OCI-M2 (cell line): ENCODE data around the gene CA5B.
"Not testable (repeated sequence)": the region's sequence is repeated elsewhere in the genome, so short reads cannot be mapped to it uniquely, and the experiment has no call there.

Experiments used
- DNase-seq: peaks from one replicate; lab custom pipeline; 2025; ENCODE audit not compliant: unreplicated experiment; lab: John Stamatoyannopoulos, UW

CA5B gene

DNA sequence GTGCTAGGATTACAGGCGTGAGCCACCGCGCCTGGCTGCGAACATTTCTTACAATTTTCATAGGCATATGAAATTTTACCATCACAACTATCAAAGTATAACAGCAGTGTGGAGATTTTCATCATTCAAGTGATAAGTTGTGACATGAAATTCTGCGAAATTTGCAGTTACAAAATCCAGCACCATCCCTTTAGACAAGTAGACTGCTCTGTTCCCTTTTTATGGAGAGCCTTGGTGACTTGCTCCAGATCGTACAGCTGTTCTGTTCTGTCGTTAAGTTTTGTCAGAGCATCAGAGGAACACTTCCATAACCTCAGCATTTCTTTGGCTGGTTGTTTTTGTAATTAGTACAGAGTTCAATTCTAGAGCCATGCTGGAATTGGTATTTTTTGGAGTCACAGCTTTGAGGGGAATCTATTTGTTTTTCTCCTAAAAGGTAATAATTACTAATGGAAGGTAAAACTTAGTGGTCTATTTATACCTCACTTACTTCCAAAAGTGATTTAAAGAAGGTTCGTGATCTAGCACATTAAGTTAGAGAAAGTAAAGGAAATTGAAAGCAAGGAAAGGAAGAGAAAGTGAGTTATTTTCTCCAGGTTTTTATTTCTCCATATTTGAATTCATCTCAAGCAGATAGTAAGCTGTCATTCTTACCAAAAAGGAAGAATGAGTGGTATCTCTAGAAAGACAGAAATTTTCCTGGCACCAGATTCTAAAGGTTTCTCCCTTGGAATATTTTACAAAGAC lies 74.3 kb downstream of the CA5B start:
- DNase-seq, result no peak

DNA sequence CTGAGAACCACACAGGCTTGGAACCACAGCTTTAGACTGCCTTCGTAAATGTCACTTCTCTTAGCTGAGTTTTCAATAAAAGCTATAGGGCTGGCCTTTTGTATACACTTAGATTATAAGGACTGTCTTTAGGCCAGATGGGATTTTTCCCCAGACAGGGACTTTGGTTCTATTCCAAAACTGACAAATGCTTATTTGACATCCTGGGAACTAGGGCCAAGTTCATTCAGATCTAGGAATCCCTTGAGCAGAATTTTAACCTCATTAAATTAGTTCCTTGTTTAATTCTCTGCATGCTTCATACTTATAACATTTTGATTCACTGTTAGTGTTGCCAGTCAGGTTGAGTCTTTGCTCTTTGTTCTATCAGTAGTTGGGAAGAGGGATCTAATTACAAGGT lies 75.3 kb downstream of the CA5B start:
- no peak for DNase-seq

DNA sequence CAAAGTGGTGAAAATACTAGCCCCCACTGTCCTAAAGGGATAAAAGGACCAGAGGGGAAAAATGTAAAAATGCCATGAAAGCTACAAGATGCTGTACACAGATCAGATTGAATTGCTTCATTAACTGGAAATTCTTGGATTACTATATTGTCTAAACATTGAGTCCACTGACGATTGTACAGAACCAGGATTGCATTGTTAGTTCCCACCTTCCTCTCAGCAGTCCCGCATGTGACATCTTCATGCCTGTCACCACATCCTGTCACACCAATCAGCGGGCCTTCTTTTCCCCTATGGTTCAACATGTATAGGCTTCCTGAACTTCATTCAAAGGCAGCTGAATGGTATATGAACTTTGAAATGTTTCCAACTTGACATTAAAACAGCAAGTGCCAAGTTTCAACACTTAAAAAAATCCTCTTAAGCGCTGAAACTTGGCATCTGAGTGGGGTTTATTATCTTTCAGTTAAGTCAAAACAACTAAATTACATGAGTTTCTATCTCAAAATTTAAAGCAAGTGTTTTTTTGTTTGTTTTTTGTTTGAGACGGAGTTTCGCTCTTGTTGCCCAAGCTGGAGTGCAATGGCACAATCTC lies 76.8 kb downstream of the CA5B start:
- no peak for DNase-seq

DNA sequence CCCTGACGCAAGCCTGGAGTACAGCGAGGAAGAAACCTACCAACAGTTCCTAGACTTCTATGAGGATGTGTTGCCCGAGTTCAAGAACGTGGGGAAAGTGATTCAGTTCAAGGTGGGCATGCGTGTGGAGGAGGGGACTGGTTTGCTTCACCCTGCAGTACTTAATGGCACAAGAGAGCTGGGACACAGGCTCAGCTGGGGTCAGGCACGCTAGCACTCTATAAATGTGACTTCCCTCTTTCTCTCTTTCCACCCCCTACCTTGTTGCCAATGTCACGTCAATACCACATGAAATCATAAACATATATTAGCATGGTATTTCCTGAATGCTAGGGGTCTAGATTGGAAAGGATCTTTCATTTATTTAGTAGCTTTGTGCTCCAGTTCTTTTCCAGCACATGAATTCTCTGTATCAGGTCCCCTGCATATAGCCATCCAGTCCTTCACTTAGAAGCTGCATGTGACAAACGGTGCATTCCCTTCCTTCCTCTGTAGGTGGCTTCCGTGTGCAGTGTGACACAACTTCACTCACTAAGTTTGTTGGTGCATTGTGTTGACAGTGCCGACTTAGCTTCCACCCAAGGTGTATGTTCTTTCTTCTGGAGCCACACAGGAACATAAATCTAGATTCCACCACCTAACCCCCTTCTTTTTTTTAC lies 77.8 kb downstream of the CA5B start:
- DNase-seq, result no peak

DNA sequence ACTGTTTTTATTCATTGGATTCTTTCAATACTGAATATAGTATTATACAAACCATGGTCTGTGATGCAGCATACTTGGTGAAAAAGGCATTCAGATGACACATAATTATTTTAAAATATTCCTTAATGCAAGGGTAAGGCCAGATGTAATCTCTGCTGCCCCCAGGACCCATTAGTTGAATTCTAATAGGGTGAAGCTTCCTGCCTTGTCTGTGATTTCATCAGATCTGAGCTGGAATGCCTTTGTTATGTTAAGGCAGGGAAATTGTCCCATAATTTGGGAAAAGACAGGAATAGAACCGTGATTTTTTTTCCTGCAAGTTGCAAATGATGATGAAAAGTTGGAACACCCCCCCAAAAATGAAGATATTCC lies 78.4 kb downstream of the CA5B start:
- DNase-seq, result no peak

DNA sequence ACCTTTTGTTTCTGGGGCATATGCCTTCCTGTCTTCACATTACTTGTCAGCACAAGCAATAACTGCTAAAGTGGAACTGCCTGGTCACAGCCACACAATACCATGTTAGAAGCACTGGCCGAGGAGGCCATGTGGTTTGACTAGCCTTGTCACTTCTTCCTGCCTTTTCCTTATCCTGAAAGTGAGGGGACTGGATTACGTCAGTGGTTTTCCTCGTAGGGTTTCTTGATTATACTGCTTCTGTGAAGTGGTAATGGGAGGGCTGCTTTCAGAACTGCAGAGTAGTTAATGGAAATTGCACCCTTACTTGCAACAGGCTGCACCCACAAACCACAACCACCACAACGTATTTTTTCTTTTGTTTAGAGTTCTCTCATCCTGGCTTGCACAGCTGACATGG lies 78.8 kb downstream of the CA5B start:
- DNase-seq, result no peak

DNA sequence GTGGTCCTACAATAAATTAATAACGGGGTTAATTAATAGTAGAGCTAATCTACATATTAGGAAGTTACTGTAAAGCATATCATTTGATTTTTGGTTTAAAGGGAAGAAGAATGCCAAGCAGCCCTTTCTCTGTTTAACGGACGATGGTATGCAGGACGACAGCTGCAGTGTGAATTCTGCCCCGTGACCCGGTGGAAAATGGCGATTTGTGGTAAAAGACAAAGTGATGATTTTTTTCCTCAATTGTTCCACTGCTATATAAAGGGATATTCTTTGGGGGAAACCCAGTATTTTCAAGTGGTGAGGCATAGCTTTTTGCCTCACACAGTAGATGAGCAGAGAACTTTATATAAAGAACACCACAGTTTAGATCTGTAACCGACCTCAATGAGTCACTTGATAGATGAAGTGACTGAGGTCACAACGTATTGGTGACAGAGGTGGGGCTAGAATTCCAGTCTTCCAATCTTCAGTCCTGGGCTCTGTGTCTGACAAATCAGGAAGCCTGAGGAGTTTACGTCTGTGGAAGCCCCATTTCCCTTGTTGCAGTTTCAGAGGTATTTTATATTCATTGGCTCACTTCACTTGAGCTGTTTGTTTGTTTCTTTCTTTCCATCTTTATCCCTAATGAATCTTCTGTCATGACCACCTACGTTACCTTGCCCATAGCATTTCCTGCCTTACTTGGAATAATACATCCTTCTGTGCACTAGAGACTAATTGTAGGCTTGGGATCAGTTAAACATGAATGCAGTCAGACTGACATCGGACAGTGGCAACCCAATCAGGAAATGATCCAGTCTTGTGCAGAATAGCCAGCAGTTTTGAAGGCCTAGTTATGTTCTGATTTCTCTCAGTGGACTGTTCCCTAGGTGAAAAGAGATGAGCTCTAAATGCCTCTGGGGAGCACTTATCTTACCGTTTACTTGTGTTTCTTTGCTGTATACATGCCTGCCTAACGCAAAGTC lies 82.3 kb downstream of the CA5B start:
- no peak for DNase-seq

DNA sequence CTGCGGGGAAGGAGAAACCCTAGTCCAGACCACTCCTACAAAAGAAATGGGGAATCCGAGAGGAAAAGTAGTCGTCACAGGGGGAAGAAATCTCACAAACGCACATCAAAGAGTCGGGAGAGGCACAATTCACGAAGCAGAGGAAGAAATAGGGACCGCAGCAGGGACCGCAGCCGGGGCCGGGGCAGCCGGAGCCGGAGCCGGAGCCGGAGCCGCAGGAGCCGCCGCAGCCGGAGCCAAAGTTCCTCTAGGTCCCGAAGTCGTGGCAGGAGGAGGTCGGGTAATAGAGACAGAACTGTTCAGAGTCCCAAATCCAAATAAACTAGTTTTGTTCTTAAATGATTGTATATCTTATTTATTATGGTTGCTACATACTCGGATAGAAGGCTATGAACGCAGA lies 84.9 kb downstream of the CA5B start:
- no peak for DNase-seq

DNA sequence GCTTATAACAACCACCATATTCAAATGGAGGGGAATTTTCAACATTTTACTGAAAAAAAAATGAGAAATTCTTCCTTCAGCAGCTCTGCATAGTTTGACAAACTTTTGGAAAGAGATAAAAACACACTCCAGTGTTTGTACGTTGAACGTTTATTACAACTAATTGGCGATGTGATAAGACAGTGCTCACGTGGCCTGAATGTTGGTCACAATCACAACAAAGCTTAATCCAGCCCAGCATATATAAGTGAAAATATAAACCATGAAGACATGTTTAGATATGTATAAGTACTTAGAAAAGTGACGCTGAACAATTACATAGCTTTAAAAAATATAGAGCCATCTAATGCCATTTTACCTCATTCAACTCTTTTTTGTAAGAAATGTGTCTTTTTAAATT lies 87.9 kb downstream of the CA5B start:
- no peak for DNase-seq

DNA sequence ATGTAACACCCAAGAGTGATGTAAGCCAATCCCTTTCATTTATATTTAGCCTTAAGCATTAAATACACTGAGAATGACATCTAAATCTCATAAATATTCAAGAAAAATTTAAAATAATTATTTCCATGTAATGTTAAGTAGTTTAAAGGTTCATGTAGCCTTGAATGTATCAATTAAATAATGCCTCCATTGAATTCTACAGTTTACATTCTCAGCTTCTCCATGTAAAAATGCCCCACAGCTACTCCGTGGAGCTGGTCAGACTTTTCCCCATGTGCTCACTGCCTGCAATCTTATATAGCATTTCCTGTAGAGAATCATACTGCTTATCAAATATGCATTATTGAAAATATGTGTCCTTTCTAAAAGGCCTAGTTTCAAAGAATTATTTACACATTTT lies 91.1 kb downstream of the CA5B start:
- no peak for DNase-seq

DNA sequence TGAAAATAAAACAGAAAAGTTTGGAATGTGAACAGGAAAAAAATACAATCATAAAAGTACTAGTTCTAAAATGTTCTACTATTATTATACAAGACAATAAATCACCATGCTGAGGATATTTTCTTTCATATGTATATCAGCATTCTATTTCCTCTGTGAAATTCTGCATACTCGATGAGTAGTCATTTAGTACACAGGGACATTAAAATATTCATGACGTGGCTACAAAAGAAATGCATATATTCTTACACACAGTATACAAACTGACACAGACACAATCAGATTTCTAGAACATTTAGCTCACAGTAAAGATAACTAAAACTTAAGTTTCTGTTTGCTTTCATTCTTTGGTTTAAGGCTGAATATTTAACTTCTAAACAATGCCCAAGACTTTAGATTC lies 93.3 kb downstream of the CA5B start:
- not testable (repeated sequence) for DNase-seq

DNA sequence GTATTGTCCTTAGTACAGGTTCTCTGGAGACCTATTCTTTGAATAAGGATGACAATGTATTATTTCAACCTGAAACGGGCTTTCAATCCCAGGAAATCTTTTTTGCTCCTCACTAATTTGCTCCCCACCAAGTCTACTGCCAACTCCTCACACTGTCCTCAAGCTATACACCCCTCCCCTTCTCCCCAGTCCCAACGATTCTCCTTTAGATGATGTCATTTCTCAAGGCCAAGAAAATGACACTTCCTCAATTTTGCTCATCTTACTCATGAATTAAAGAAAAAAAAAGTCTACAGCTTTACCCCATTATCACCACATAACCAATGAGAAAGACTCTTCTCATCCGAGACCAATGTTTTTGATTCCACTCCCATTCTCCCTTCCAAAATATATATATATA lies 96.0 kb downstream of the CA5B start:
- DNase-seq, result no peak

DNA sequence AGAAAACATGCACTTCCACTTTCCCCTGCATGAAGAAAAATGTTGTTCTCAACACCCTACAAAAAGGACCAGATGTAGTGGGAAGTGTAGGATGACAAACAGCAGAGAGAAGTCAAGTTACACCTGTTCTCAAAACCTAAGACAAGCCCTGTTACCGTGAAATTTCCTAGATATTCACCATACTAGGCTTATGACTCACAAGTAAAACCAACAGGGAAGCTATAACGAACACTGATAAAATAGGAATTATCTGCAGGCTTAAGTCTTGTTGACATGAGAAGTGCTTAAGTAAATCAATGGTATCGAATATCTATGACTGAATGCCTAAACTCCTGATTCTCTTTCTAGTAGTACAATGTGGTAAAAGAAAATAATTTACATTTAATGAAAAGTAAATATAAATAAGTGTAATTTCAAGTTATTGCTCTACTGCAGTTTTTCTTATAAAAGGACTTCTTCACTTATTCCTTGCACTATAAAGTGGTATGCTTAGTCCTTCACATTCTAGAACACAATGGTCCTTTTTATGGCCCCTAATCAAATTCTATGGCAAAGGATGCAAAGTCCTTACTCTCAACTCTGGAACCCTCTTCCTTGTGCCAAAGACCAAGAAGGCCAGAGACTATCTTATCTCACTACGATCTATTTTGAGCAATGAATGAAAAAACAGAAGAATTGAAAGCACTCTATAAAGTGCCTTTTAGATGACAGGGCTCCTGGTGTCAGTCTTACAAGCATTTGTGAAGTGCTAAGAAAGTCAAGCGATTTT lies 96.9 kb downstream of the CA5B start:
- no peak for DNase-seq
